A549 (cell line): ENCODE measurements around the gene PRDX5. TPM values are rescaled to one million over a fixed set of nuclear protein-coding genes. Genes with fewer than 3 reads are reported as not detected.
A peak's percentile ranks its signal among the peaks of the same experiment; 100 is the strongest.

Experiments used
- ATAC-seq, 2 experiments: fragments of 200-7000 bp in 1 of 2; fragments of >200 bp in 1 of 2; cut with Nextera tagmentation in 1 of 2; cut with Tn5 transposase in 1 of 2; 3 replicates each; pipeline versions ENCODE4 v1.8.0 to v1.9.1; 2018 to 2020; ENCODE audit warnings: mild to moderate bottlenecking in 1 of 2, moderate library complexity in 1 of 2
- CTCF ChIA-PET: fragments of 300-600 bp; sonication (Branson Sonifier 250); formaldehyde crosslinking; extraction: SDS; loops from one replicate; lab custom pipeline; 2021; ENCODE audit warnings: antibody characterized with exemption, inconsistent platforms; lab: Yijun Ruan, JAX
- POLR2A ChIA-PET: fragments of 350-600 bp; formaldehyde crosslinking; extraction: SDS; loops from one replicate; lab custom pipeline; 2021; ENCODE audit warnings: antibody characterized with exemption, inconsistent platforms; lab: Yijun Ruan, JAX
- DNase-seq, 2 experiments: peaks; one replicate each; pipeline versions ENCODE4 v3.0.0 to v3.0.0-alpha.2; 2011 to 2016; ENCODE audit warnings: low read depth in 1 of 2, low spot score in 1 of 2
- FAIRE-seq: peaks from 2 replicates; lab custom pipeline; 2011; peaks lifted over from hg19 to GRCh38; lab: Jason Lieb, UNC
- H3K27ac ChIP-seq, 2 experiments: fragments of >200 bp; sonication (Bioruptor Twin); formaldehyde crosslinking; 3 replicates each; pipeline ENCODE4 v1.5.1; 2016 to 2017
- H3K4me1 ChIP-seq: fragments of >200 bp; sonication (Bioruptor Twin); formaldehyde crosslinking; 3 replicates; pipeline ENCODE4 v1.6.1; 2016
- H3K4me2 ChIP-seq: fragments of >200 bp; sonication (Bioruptor Twin); formaldehyde crosslinking; 3 replicates; pipeline ENCODE4 v1.6.1; 2016
- H3K4me3 ChIP-seq: fragments of >200 bp; sonication (Bioruptor Twin); formaldehyde crosslinking; 3 replicates; pipeline ENCODE4 v1.5.1; 2016
- H3K9me3 ChIP-seq: fragments of >200 bp; sonication (Bioruptor Twin); formaldehyde crosslinking; 3 replicates; pipeline ENCODE4 v1.6.1; 2016
- ATOH8 ChIP-seq: fragments of 250-450 bp; sonication (Bioruptor Pico); IDR thresholded peaks from 2 replicates; pipeline ENCODE4 v1.5.0; 2020; ENCODE audit warnings: low read depth, mild to moderate bottlenecking, moderate library complexity
- CEBPB ChIP-seq, 2 experiments: fragments of >200 bp in 1 of 2; sonication (Bioruptor Twin) in 1 of 2; formaldehyde crosslinking in 1 of 2; IDR thresholded peaks; 2 replicates each; pipeline ENCODE4 v1.6.1; 2012 to 2016
- CHD4 ChIP-seq: fragments of 200-600 bp; sonication (generic); IDR thresholded peaks from 2 replicates; pipeline ENCODE4 v1.6.1; 2016; ENCODE audit warnings: antibody characterized with exemption, mild to moderate bottlenecking, borderline replicate concordance
- FOSL2 ChIP-seq, 2 experiments: fragments of 450-650 bp in 1 of 2; fragments of >200 bp in 1 of 2; sonication (Bioruptor Twin) in 1 of 2; formaldehyde crosslinking; IDR thresholded peaks; 2 replicates each; pipeline versions ENCODE4 v1.5.0 to v1.6.1; 2016 to 2020; ENCODE audit warnings: mild to moderate bottlenecking in 1 of 2, moderate library complexity in 1 of 2
- GATA3 ChIP-seq: IDR thresholded peaks from 2 replicates; pipeline ENCODE4 v1.6.1; 2012; ENCODE audit warnings: borderline replicate concordance
- HDAC2 ChIP-seq: fragments of 200-600 bp; sonication (generic); IDR thresholded peaks from 2 replicates; pipeline ENCODE4 v1.6.1; 2016
- HMGXB4 ChIP-seq: fragments of 250-450 bp; sonication (Bioruptor Pico); IDR thresholded peaks from 2 replicates; pipeline ENCODE4 v1.5.0; 2021; ENCODE audit warnings: mild to moderate bottlenecking, moderate library complexity, borderline replicate concordance
- MAFK ChIP-seq: fragments of 450-650 bp; IDR thresholded peaks from 2 replicates; pipeline ENCODE4 v1.6.1; 2014; ENCODE audit not compliant: partially characterized antibody
- NFE2L2 ChIP-seq: fragments of 150-350 bp; conservative IDR thresholded peaks from 2 replicates; pipeline ENCODE4 v1.6.1; 2014; ENCODE audit warnings: low read length
- POLR2A ChIP-seq: IDR thresholded peaks from 2 replicates; pipeline ENCODE4 v1.6.1; 2012; ENCODE audit warnings: mild to moderate bottlenecking, low read length
- RAD21 ChIP-seq, 2 experiments: fragments of >200 bp in 1 of 2; sonication (Bioruptor Twin) in 1 of 2; formaldehyde crosslinking in 1 of 2; IDR thresholded peaks in 1 of 2; conservative IDR thresholded peaks in 1 of 2; 2 replicates in 1 of 2; 3 replicates in 1 of 2; pipeline ENCODE4 v1.6.1; 2012 to 2018; ENCODE audit warnings: inconsistent platforms in 1 of 2
- RFX5 ChIP-seq: fragments of 450-650 bp; IDR thresholded peaks from 2 replicates; pipeline ENCODE4 v1.7.1; 2014; ENCODE audit warnings: antibody characterized with exemption, mild to moderate bottlenecking, moderate library complexity
- TP53 ChIP-seq: fragments of 250-450 bp; sonication (Bioruptor Pico); IDR thresholded peaks from 2 replicates; pipeline ENCODE4 v1.5.0; 2021; ENCODE audit warnings: mild to moderate bottlenecking, moderate library complexity
- ZFP36 ChIP-seq: fragments of 450-650 bp; IDR thresholded peaks from 2 replicates; pipeline ENCODE4 v1.6.1; 2014; ENCODE audit warnings: borderline replicate concordance; ENCODE audit not compliant: partially characterized antibody
- WGBS: methylation state at CpG from one replicate; pipeline ENCODE4 v1.1.6; 2017; ENCODE audit errors: missing lambda C conversion rate; 5-methylcytosine and 5-hydroxymethylcytosine counted together
- polyA plus RNA-seq, 4 experiments: library from polyadenylated mRNA; depleted of rRNA in 3 of 4; stranded (reverse); fragments of >200 nt; fragmentation: RNase III in 1 of 4; extraction: RNeasy Plus Mini Kit Qiagen cat#74134 plus additional on column Dnase treatment in 1 of 4; gene quantifications; 2 replicates in 3 of 4; 3 replicates in 1 of 4; pipeline ENCODE4 v1.2.3, GENCODE V29; 2011 to 2017
- TF ChIP-seq, protein P1 (sequence below): IDR thresholded peaks from 2 replicates; pipeline ENCODE4 v1.6.1; 2012
- TF ChIP-seq, protein P2 (sequence below): fragments of >200 bp; sonication (Bioruptor Twin); formaldehyde crosslinking; IDR thresholded peaks from 3 replicates; pipeline ENCODE4 v1.5.1; 2016
- TF ChIP-seq, protein P3 (sequence below): IDR thresholded peaks from 2 replicates; pipeline ENCODE4 v1.6.1; 2012

The PRDX5 gene
- polyA plus RNA-seq, 2 of the 4 experiments (the other 2 are of a cell fraction) = 377 to 491 TPM

DNA sequence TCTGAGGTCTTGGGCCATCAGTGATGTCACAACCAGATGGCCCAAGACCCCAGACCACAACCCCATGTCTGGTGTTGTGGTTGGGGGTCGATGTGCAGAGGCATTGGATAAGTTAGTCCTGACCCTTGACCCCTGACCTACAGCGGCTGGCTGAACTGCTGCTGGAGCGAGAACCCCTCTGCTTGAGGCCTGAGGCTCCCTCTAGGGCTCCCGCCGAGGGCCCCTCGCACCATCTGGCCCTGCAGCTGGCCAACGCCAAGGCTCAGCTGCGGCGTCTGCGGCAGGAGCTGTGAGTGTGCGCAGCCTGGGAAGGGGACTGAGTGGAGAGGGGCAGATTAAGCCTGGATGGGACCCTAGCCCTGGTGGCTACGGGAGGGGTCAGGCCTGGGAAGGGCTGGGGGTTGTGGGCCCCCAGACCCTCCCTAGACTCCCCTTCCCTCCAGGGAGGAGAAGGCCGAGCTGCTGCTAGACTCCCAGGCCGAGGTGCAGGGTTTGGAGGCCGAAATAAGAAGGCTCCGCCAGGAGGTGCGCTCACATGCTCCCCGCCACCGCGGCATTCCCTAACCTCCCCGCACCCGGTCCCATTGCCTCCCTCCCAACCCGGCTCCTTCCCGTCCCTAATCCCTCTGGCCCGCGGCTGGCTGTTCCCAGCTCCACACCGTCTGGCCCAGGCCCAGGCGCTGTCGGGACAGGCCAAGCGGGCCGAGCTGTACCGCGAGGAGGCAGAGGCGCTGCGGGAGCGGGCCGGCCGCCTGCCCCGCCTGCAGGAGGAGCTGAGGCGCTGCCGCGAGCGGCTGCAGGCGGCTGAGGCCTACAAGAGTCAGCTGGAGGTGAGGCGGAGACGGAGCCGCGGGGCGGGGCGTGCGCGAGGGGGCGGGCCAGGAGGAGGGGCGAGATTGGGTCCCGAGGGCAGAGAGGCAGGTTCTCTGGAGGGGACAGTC, 24.2 kb downstream of the PRDX5 start (continued):
- TF ChIP-seq ATOH8 = peak; percentile 69; the same call in 1 of the 2 replicates
- TF ChIP-seq FOSL2 (IDR thresholded peaks at IDR 0.05) = no peak
- TF ChIP-seq FOSL2 (CRISPR knock-in tag; IDR thresholded peaks at IDR 0.05) = no peak
- TF ChIP-seq, protein P1, sequence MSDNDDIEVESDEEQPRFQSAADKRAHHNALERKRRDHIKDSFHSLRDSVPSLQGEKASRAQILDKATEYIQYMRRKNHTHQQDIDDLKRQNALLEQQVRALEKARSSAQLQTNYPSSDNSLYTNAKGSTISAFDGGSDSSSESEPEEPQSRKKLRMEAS = peak; percentile 63
- TF ChIP-seq RFX5 = no peak
- TF ChIP-seq, protein P2, sequence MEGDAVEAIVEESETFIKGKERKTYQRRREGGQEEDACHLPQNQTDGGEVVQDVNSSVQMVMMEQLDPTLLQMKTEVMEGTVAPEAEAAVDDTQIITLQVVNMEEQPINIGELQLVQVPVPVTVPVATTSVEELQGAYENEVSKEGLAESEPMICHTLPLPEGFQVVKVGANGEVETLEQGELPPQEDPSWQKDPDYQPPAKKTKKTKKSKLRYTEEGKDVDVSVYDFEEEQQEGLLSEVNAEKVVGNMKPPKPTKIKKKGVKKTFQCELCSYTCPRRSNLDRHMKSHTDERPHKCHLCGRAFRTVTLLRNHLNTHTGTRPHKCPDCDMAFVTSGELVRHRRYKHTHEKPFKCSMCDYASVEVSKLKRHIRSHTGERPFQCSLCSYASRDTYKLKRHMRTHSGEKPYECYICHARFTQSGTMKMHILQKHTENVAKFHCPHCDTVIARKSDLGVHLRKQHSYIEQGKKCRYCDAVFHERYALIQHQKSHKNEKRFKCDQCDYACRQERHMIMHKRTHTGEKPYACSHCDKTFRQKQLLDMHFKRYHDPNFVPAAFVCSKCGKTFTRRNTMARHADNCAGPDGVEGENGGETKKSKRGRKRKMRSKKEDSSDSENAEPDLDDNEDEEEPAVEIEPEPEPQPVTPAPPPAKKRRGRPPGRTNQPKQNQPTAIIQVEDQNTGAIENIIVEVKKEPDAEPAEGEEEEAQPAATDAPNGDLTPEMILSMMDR = peak; percentile 43
- TF ChIP-seq, protein P3, sequence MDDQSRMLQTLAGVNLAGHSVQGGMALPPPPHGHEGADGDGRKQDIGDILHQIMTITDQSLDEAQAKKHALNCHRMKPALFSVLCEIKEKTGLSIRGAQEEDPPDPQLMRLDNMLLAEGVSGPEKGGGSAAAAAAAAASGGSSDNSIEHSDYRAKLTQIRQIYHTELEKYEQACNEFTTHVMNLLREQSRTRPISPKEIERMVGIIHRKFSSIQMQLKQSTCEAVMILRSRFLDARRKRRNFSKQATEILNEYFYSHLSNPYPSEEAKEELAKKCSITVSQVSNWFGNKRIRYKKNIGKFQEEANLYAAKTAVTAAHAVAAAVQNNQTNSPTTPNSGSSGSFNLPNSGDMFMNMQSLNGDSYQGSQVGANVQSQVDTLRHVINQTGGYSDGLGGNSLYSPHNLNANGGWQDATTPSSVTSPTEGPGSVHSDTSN = peak; percentile 57; the same call in 1 of the 2 replicates
- TF ChIP-seq ZFP36 = no peak
- no peak for TF ChIP-seq HDAC2
- TF ChIP-seq CHD4 = no peak
- TF ChIP-seq NFE2L2 = no peak
- TF ChIP-seq GATA3 = no peak
- no peak for TF ChIP-seq CEBPB (IDR thresholded peaks at IDR 0.05)
- no peak for TF ChIP-seq MAFK
- TF ChIP-seq POLR2A = peak; percentile 85
- peak; percentile 27 to 44; a peak in 3 of 5 replicates for TF ChIP-seq RAD21 (conservative IDR thresholded peaks at IDR 0.05 in 1 of 2, IDR thresholded peaks at IDR 0.05 in 1 of 2)
- TF ChIP-seq HMGXB4 (CRISPR knock-in tag) = 0 out of 2 replicates have a peak, but pooled peaks have one; percentile 28

- 83% methylated on average over 24 of the region's 29 CpGs for WGBS
- FAIRE-seq = no peak
- no peak for TF ChIP-seq CHD4
- TF ChIP-seq, protein P2 = no peak
- TF ChIP-seq TP53 (CRISPR knock-in tag) = no peak
- ChIA-PET CTCF (interaction anchor here (0.7 to 33.9 kb wide), 11 partner anchors 8 to 302 kb away, joined by 3 to 996 read pairs (median 5); partner anchors contain the start of genes CATSPERZ, ESRRA, PRDX5 and TRMT112), POLR2A (interaction anchor here (0.6 to 1.5 kb wide), 9 partner anchors 11 to 102 kb away, joined by 3 to 24 read pairs (median 4); partner anchors contain the start of genes ESRRA, PRDX5 and TRMT112)
- Histone ChIP-seq H3K4me2 (peak overlapping the region; percentile 88), H3K4me1 (peaks cover 22% of the 10 kb centered on the region), H3K4me3 (peak overlapping the region; percentile 38), H3K9me3 (no peaks in the 10 kb centered on the region), H3K27ac (peak overlapping the region; percentile 88 to 93)
- peak; percentile 48 to 55 for ATAC-seq
- no peak for DNase-seq
Observed at GRCh38 chr11:64342869-64343745, 25.2 kb downstream of the PRDX5 start.
